ENCODE measurements around the gene SPEN. TPM values are rescaled to one million over a fixed set of nuclear protein-coding genes. Genes with fewer than 3 reads are reported as not detected.
A peak's percentile ranks its signal among the peaks of the same experiment; 100 is the strongest.

SPEN gene
- total RNA-seq (10 to 100 TPM; 50.0 to 82.3 TPM), polyA plus RNA-seq (10 to 100 TPM; 10.7 to 23.5 TPM)
- long read RNA-seq, donor 1, transcript SPEN-205 (2 exons, 543 nt), result major isoform, 5 of 18 reads
- long read RNA-seq, donor 1, partial matches to known transcripts, result 13 of 18 reads
- long read RNA-seq, donor 1, other reads (novel, unspliced or antisense), result 0 of 18 reads
- long read RNA-seq, donor 2, partial matches to known transcripts, result 18 of 21 reads
- long read RNA-seq, donor 2, other reads (novel, unspliced or antisense), result 0 of 21 reads
- long read RNA-seq, donor 3, partial matches to known transcripts, result 0 of 2 reads
- long read RNA-seq, donor 3, other reads (novel, unspliced or antisense), result 0 of 2 reads
- long read RNA-seq, donor 4, partial matches to known transcripts, result 6 of 9 reads
- long read RNA-seq, donor 4, other reads (novel, unspliced or antisense), result 0 of 9 reads
- long read RNA-seq, donor 5, transcript SPEN-205 (2 exons, 543 nt), result major isoform, 7 of 49 reads
- long read RNA-seq, donor 5, partial matches to known transcripts, result 38 of 49 reads
- long read RNA-seq, donor 5, other reads (novel, unspliced or antisense), result 0 of 49 reads

GRCh38 chr1:15847100-15847892 is at the start of gene SPEN:
Gene SPEN, plus strand, starts transcription at chr1:15847707. Its CDS starts 361 bp downstream, at chr1:15848068.
- Histone ChIP-seq H3K4me3 (peak within 1 kb of the TSS; percentile 90), H3K9ac (ENCODE audit: insufficient read depth in 1 of 2, low read length in 2 of 2) (peak within 1 kb of the TSS; percentile 81 to 99), H3K27ac (ENCODE audit: low read depth in 1 of 2, low read length in 1 of 2) (peak within 1 kb of the TSS; percentile 97 to 98), H3K27me3 (ENCODE audit: control insufficient read depth in 3 of 3, insufficient read depth in 3 of 3, low read length in 2 of 3) (no peaks in the 10 kb centered on the region), H3K4me1 (ENCODE audit: control insufficient read depth in 5 of 5, insufficient read depth in 5 of 5, low read length in 5 of 5) (peaks cover 0 to 29% (median 3%) of the 10 kb centered on the region in 5 donors), H3K9me3 (ENCODE audit: control insufficient read depth in 4 of 4, insufficient read depth in 3 of 4, low read length in 3 of 4) (no peaks in the 10 kb centered on the region), H3K36me3 (ENCODE audit: control insufficient read depth in 4 of 4, insufficient read depth in 4 of 4, low read length in 4 of 4) (no peaks in the 10 kb centered on the region)
- no peak for TF ChIP-seq CTCF (IDR thresholded peaks at IDR 0.05; ENCODE audit: control extremely low read depth, extremely low read depth)
- WGBS, 2 donors, result 0 to 1% methylated on average over 55 to 86 of the region's 86 CpGs
- DNase-seq, result peak; percentile 99 to 100 (median 99)
- ATAC-seq (ENCODE audit: insufficient read depth, low FRiP score), result peak; percentile 93

- Histone ChIP-seq H3K9ac (ENCODE audit: insufficient read depth in 1 of 2, low read length in 2 of 2) (no peak overlapping the region), H3K4me1 (ENCODE audit: control insufficient read depth in 5 of 5, insufficient read depth in 5 of 5, low read length in 5 of 5) (peaks cover 0 to 4% (median 0%) of the 10 kb centered on the region in 5 donors)
Observed at GRCh38 chr1:15799004-15799867, 48.3 kb upstream of the SPEN start.

More at GRCh38 chr1:15799004-15799867, 48.3 kb upstream of the SPEN start:
- 53 to 69% methylated on average over 9 of the region's 9 CpGs for WGBS, 2 donors
- no peak for TF ChIP-seq CTCF (IDR thresholded peaks at IDR 0.05; ENCODE audit: control extremely low read depth, extremely low read depth)
- no peaks in the 10 kb centered on the region for H3K36me3 ChIP-seq (ENCODE audit: control insufficient read depth in 4 of 4, insufficient read depth in 4 of 4, low read length in 4 of 4)
- peak; percentile 61 for ATAC-seq (ENCODE audit: insufficient read depth, low FRiP score)
- peak overlapping the region in 1 of 2 donors; percentile 55 for H3K27ac ChIP-seq (ENCODE audit: low read depth in 1 of 2, low read length in 1 of 2)
- H3K4me3 ChIP-seq, result no peak overlapping the region
- no peaks in the 10 kb centered on the region for H3K9me3 ChIP-seq (ENCODE audit: control insufficient read depth in 4 of 4, insufficient read depth in 3 of 4, low read length in 3 of 4)
- no peak for DNase-seq
- no peaks in the 10 kb centered on the region for H3K27me3 ChIP-seq (ENCODE audit: control insufficient read depth in 3 of 3, insufficient read depth in 3 of 3, low read length in 2 of 3)

Measured in lung (tissue), 16 donors.